RWPE1 (cell line): Measurements from ENCODE around the gene GALK1.

Experiments
- CTCF ChIA-PET: fragments of 350-600 bp; sonication (Branson Sonifier 250); formaldehyde crosslinking; extraction: SDS; loops from one replicate; lab custom pipeline; 2021; lab: Yijun Ruan, JAX
- POLR2A ChIA-PET: fragments of 400-600 bp; formaldehyde crosslinking; extraction: SDS; loops from one replicate; lab custom pipeline; 2020; ENCODE audit warnings: antibody characterized with exemption; ENCODE audit not compliant: low non-redundant PET; lab: Yijun Ruan, JAX
- DNase-seq: peaks from one replicate; pipeline ENCODE4 v3.0.0; 2012; ENCODE audit warnings: low spot score
- H3K27ac ChIP-seq: fragments of 450-650 bp; 2 replicates; pipeline ENCODE4 v1.5.1; 2017
- CTCF ChIP-seq: fragments of 450-650 bp; conservative IDR thresholded peaks from 2 replicates; pipeline ENCODE4 v1.5.1; 2017; ENCODE audit warnings: low read depth, mild to moderate bottlenecking

GALK1 gene

DNA sequence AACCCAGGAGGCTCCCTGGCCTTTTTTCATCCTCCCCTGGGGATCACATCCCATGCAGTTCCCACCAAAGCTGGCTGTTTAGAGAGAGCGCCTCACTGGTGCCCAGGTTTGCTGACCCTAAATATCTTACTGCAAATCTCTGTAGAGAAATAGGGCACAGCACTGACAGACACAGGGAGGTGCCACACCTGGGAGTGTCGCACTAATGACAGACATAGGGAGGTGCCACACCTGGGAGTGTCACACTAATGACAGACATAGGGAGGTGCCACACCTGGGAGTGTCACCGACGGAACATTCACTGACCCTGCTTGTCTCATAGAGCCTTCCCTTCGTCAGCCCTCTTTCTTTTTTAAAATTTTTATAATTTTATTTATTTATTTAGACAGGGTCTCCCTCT is 45.2 kb upstream of the GALK1 start:
- no peak for TF ChIP-seq CTCF
- peak overlapping the region; percentile 94 for H3K27ac ChIP-seq
- ChIA-PET CTCF (interaction anchor here (0.5 to 0.7 kb wide), 3 partner anchors 35 to 83 kb away, joined by 3 to 5 read pairs (median 3); no protein-coding TSS in a partner anchor), POLR2A (no interaction called here)
- DNase-seq: no peak

DNA sequence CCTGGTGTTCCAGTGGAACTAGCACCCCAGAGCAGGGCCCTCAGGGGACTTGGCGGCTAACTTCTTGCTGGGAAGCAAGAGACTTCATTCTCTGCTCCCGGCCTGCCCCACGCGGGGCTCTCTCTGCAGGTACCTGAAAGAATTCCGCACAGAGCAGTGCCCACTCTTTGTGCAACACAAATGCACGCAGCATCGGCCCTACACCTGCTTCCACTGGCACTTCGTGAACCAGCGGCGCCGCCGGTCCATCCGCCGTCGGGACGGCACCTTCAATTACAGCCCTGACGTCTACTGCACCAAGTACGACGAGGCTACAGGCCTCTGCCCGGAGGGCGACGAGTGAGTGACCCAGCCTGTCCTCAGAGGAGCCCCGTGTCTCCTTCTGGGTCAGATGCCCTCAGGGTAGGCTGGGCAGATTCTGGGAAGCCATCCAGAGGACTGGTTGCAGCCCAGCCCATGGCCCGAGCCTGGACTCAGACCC is 44.7 kb upstream of the GALK1 start:
- CTCF ChIA-PET: interaction anchor here (0.5 to 0.8 kb wide), 2 partner anchors 10 to 35 kb away, joined by 3 read pairs; no protein-coding TSS in a partner anchor
- POLR2A ChIA-PET: interaction anchor here (1.4 kb wide), 1 partner anchor 24 kb away, joined by 5 read pairs; no protein-coding TSS in a partner anchor

DNA sequence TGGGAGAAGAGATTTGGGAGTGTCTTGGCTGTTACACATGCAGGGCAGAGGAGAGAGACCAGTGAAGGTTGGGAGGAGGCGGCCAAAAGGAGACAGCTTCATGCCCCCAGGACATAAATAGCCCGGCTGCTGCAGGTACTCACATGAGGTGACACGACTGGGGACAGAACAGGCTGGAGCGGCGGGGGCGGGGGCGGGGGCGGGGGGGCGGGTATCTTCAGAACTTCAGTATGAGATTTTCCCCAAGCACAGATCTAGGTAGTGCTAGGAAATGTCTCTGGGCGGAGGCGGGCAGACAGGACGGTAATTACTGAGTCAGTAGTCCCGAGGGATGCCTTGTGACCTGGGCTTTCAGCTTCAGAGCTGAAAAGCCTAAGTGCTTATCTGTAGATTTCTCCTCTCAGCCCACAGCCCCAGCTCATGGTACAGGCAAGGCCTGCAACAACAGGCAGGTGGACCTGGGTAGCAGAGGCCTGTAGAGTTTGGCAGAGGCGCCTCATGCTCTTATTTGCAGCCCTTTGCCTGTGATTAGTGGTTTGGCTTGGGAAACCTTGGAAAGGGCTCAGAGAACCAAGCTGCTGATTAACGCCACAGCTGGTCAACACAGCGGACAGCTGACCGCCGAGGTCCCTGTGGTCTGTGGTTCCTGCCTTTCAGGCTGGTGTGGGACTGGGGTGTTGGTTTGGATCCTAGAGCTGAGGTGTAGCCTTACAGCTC is 44.1 kb upstream of the GALK1 start:
- peak overlapping the region; percentile 94 for H3K27ac ChIP-seq
- no peak for TF ChIP-seq CTCF
- DNase-seq: peak; percentile 31
- CTCF ChIA-PET: interaction anchor here (0.6 to 0.8 kb wide), 2 partner anchors 9 to 23 kb away, joined by 3 read pairs; no protein-coding TSS in a partner anchor
- POLR2A ChIA-PET: interaction anchor here (1.4 kb wide), 1 partner anchor 23 kb away, joined by 5 read pairs; no protein-coding TSS in a partner anchor

More for the DNA sequence above, 44.7 kb upstream of the GALK1 start:
- DNase-seq: no peak
- H3K27ac ChIP-seq: peak overlapping the region; percentile 94
- no peak for TF ChIP-seq CTCF

GRCh38 chr17:75808549-75808904 is 43.5 kb upstream of the GALK1 start:
- peak overlapping the region; percentile 94 for H3K27ac ChIP-seq
- no peak for TF ChIP-seq CTCF
- no peak for DNase-seq
- ChIA-PET POLR2A (interaction anchor here (1.4 kb wide), 1 partner anchor 23 kb away, joined by 5 read pairs; no protein-coding TSS in a partner anchor), CTCF (interaction anchor here (0.6 kb wide), 1 partner anchor 23 kb away, joined by 3 read pairs; no protein-coding TSS in a partner anchor)

DNA sequence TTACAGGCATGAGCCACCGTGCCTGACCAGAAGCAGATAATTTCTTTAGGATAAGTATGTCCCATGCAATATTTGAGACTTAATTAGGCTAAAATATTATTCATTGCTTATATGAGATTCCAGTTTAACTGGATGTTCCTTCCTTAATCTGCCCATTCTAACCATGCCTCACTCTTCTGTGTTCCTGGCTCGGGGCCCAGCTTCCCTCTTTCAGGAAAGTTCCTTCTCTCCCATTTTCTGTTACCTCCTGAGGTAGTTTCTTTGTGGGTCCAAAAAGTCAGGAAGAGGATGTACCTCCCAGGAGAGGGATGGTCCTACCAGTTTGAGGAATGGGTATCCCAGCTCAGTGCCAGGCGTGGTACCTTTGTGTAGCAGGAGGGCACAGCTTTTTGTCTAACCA is 42.9 kb upstream of the GALK1 start:
- POLR2A ChIA-PET: interaction anchor here (0.7 kb wide), 1 partner anchor 10 kb away, joined by 4 read pairs; no protein-coding TSS in a partner anchor
- CTCF ChIA-PET: no interaction called here
- no peak for DNase-seq
- no peak for TF ChIP-seq CTCF
- peak overlapping the region; percentile 46; the same call in 1 of the 2 replicates for H3K27ac ChIP-seq

DNA sequence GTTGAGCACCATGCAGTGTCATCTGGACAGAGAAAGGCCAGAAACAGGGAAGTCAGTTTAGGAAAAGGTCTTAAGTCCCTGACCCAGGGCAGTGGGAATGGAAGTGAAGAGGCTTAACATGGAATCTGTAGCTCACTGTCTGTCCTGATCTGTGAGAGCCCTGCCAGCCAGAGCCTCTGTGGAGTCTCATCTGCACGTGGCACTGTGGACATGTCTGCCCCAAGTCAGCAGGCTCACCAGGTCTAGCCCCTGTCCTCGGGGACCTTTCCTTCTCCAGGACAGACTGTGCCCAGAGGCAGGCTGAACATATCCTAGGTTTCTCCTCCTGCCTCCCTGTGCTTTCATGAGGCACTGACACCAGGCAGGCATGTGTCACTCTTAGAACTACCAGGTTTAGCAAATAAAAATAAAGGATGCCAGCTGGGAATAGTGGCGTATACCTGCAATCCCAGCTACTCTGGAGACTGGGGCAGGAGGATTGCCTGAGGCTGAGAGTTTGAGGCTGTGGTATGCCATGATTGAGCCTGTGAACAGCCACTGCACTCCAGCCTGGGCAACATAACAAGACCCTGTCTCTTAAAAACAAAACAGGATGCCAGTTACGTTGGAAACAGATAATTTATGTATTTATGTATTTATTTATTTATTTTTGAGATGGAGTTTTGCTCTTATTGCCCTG is 42.0 kb upstream of the GALK1 start:
- CTCF ChIA-PET: no interaction called here

More for the DNA sequence above, 42.0 kb upstream of the GALK1 start:
- POLR2A ChIA-PET: interaction anchor here (0.6 kb wide), 1 partner anchor 51 kb away, joined by 5 read pairs; no protein-coding TSS in a partner anchor
- H3K27ac ChIP-seq: peak overlapping the region; percentile 46
- TF ChIP-seq CTCF: no peak
- no peak for DNase-seq
